Ovary (tissue), 9 donors: Measurements from ENCODE around the gene FCHSD1. TPM values are rescaled to one million over a fixed set of nuclear protein-coding genes. Genes with fewer than 3 reads are reported as not detected.

Experiments
- DNase-seq, 5 donors: peaks; one replicate each; pipeline ENCODE4 v3.0.0-alpha.2; 2019 to 2020
- H3K27ac ChIP-seq, 2 donors: fragments of 200-600 bp; one replicate each; pipeline versions ENCODE4 v1.5.1 to v1.8.0; 2019 to 2022
- H3K27me3 ChIP-seq: fragments of 200-600 bp; one replicate; pipeline ENCODE4 v1.8.0; 2022
- H3K36me3 ChIP-seq: fragments of 200-600 bp; sonication (generic); one replicate; pipeline ENCODE4 v1.5.1; 2019
- H3K4me1 ChIP-seq: one replicate; pipeline ENCODE4 v1.8.1; 2013; ENCODE audit warnings: mild to moderate bottlenecking, moderate library complexity; ENCODE audit not compliant: insufficient read depth
- H3K4me3 ChIP-seq: fragments of 200-600 bp; sonication (generic); one replicate; pipeline ENCODE4 v1.5.1; 2017
- H3K9me3 ChIP-seq, 2 donors: fragments of 200-600 bp in 1 of 2; sonication (generic) in 1 of 2; one replicate each; pipeline versions ENCODE4 v1.5.1 to v1.8.1; 2013 to 2019; ENCODE audit warnings: mild to moderate bottlenecking in 1 of 2, moderate library complexity in 1 of 2
- EP300 ChIP-seq: sonication (generic); formaldehyde crosslinking; IDR thresholded peaks from one replicate; pipeline ENCODE4 v1.6.1; 2017; ENCODE audit warnings: antibody characterized with exemption
- POLR2A ChIP-seq: fragments of 450-650 bp; IDR thresholded peaks from one replicate; pipeline ENCODE4 v1.6.1; 2017; ENCODE audit warnings: antibody characterized with exemption, mild to moderate bottlenecking, moderate library complexity
- WGBS, 3 donors: extraction: QIAGEN DNeasy Blood & Tissue Kit in 1 of 3; methylation state at CpG; one replicate each; pipeline versions ENCODE4 v1.1.5 to v1.1.7; 2013 to 2017; 5-methylcytosine and 5-hydroxymethylcytosine counted together
- intact Hi-C, 4 donors: fragments of 100-400 bp; cut with DNase I; formaldehyde crosslinking; loops; one replicate each; pipeline versions ENCODE4 v1.11.0 to v1.15.1; 2022 to 2023
- polyA plus RNA-seq, 2 donors: library from polyadenylated mRNA; stranded (reverse); fragments of 200-250 nt in 1 of 2; fragments of 350-450 nt in 1 of 2; fragmentation: Illumina TruSeq in 1 of 2; extraction: RNeasy Lipid Tissue Mini Kit (QIAGEN cat#74804) in 1 of 2; gene quantifications; one replicate each; pipeline ENCODE4 v1.2.3, GENCODE V29; 2013 to 2014
- total RNA-seq, 7 donors: library from RNA; depleted of rRNA in 2 of 7; stranded (reverse); fragments of >200 nt in 2 of 7; fragmentation: NEBNext Ultra II Directional in 3 of 7; extraction: Animal tissue kit (Norgen Biotek cat#: 25700) in 3 of 7; gene quantifications; one replicate each; pipeline versions ENCODE4 v1.1.0 to v1.2.4, GENCODE V29; 2016 to 2023
- TF ChIP-seq, protein P1 (sequence below), 3 donors: fragments of 450-650 bp in 2 of 3; fragments of 200-600 bp in 1 of 3; IDR thresholded peaks; one replicate each; pipeline versions ENCODE4 v1.5.1 to v1.8.0; 2016 to 2022; ENCODE audit warnings: antibody characterized with exemption in 3 of 3, mild to moderate bottlenecking in 1 of 3
- donor health status: DM: no; HTN: no; CAD: no; lungs with moderate emphysema.
- donor health status: DM: no; HTN: no; CAD: no.
- donor health status: Bipolar disorder and iron deficiency.
- donor health status: DM: yes; HTN: yes; CAD: no.
- donor health status: DM: no; HTN: no; CAD: no.
- donor health status: DM: yes; HTN: yes; CAD: no.

Gene FCHSD1
- total and polyA plus RNA-seq, 9 donors, result 10.4 to 35.2 (median 23.9) TPM

DNA sequence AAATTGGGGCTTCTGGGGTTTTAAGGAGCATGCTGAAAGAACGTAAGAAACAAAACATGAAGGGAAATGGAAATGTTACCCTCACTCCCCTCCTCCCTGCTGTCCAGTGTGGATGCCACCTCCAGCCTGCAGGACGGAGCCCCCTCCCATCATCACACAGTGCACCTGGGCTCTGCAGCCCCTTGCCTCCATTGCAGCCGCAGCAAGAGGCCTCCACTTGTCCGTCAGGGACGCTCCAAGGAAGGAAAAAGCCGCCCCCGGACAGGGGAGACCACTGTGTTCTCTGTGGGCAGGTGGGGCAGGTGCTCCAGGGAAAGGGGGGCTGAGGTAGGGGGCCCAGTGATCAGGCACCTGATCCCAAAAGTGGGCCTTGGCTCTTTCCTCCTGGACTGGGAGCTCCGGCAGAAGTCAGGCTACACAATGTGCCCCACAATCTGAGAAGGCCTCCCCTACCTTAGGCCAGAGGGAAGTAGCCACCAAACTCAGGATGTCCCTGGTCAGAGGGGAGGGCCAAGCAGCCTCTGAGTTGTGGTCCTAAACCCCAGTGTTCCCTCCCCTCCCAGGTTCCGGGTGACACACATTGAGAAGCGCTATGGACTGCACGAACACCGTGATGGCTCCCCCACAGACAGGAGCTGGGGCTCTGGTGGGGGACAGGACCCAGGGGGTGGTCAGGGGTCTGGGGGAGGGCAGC lies 11.7 kb downstream of the FCHSD1 start:
- H3K36me3 ChIP-seq, result no peaks in the 10 kb centered on the region
- 81 to 85% (median 81%) methylated on average over 12 of the region's 12 CpGs for WGBS, 3 donors
- H3K27ac ChIP-seq, result no peak overlapping the region
- no peaks in the 10 kb centered on the region for H3K27me3 ChIP-seq
- no peak for DNase-seq
- no peak overlapping the region for H3K4me3 ChIP-seq
- no peaks in the 10 kb centered on the region for H3K9me3 ChIP-seq
- intact Hi-C loops, result no loop called here
- H3K4me1 ChIP-seq, result peaks cover 13% of the 10 kb centered on the region
- TF ChIP-seq, protein P1, sequence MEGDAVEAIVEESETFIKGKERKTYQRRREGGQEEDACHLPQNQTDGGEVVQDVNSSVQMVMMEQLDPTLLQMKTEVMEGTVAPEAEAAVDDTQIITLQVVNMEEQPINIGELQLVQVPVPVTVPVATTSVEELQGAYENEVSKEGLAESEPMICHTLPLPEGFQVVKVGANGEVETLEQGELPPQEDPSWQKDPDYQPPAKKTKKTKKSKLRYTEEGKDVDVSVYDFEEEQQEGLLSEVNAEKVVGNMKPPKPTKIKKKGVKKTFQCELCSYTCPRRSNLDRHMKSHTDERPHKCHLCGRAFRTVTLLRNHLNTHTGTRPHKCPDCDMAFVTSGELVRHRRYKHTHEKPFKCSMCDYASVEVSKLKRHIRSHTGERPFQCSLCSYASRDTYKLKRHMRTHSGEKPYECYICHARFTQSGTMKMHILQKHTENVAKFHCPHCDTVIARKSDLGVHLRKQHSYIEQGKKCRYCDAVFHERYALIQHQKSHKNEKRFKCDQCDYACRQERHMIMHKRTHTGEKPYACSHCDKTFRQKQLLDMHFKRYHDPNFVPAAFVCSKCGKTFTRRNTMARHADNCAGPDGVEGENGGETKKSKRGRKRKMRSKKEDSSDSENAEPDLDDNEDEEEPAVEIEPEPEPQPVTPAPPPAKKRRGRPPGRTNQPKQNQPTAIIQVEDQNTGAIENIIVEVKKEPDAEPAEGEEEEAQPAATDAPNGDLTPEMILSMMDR (IDR thresholded peaks at IDR 0.05), result no peak
- TF ChIP-seq EP300, result no peak
- TF ChIP-seq POLR2A, result no peak

GRCh38 chr5:141638771-141639170 lies 12.4 kb downstream of the FCHSD1 start:
- no peak for TF ChIP-seq EP300
- TF ChIP-seq, protein P1 (IDR thresholded peaks at IDR 0.05), result no peak
- no peak for TF ChIP-seq POLR2A
- Histone ChIP-seq H3K27ac (no peak overlapping the region), H3K4me3 (no peak overlapping the region), H3K9me3 (no peaks in the 10 kb centered on the region), H3K27me3 (no peaks in the 10 kb centered on the region), H3K36me3 (no peaks in the 10 kb centered on the region), H3K4me1 (peaks cover 13% of the 10 kb centered on the region)
- no peak for DNase-seq
- intact Hi-C loops, result no loop called here
- WGBS, 3 donors, result 89 to 95% (median 91%) methylated on average over 2 of the region's 2 CpGs

GRCh38 chr5:141637767-141638419 lies 13.3 kb downstream of the FCHSD1 start:
- H3K4me3 ChIP-seq, result peak overlapping the region; percentile 94
- H3K27ac ChIP-seq, result no peak overlapping the region
- intact Hi-C loops, result no loop called here
- peaks cover 13% of the 10 kb centered on the region for H3K4me1 ChIP-seq
- H3K36me3 ChIP-seq, result no peaks in the 10 kb centered on the region
- peak; percentile 37 to 69 (median 63) for DNase-seq
- no peaks in the 10 kb centered on the region for H3K9me3 ChIP-seq
- no peaks in the 10 kb centered on the region for H3K27me3 ChIP-seq
- TF ChIP-seq EP300 (no peak), POLR2A (no peak)
- TF ChIP-seq, protein P1 (IDR thresholded peaks at IDR 0.05), result no peak
- WGBS, 3 donors, result 4 to 6% (median 4%) methylated on average over 37 to 40 of the region's 40 CpGs

DNA sequence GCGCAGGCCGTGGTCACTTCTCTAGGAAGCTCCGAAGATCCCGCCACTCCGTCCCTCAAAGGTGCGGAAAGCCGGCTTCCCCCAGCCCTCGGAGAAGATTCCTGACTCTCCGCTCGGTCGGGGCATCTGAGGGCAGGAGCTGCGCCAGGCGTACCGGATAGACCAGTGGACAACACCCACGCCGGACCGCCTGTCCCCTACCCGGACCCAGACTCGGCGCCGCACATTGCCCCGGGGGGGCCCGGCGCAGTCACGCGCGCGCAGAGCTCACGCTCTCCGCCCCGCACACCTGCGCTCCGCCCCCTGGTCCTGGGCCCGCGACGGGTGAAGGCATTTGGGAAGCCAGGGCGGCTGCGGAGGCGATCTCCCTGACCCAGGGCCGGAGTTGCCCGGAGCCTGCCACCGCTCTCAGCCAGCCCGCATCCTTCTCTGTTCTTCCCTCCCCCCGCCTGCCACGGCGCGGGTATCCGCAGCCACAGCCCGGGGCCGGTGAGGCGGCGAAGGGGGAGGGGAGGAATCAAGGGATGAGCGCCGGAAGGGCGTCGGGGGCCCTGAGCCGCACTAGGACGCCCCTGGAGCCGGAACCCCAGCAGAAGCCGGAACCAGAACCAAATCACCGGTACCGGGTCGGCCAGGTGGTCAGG lies 14.0 kb downstream of the FCHSD1 start:
- peak overlapping the region; percentile 94 for H3K4me3 ChIP-seq
- 0 to 1% (median 1%) methylated on average over 49 to 63 of the region's 63 CpGs for WGBS, 3 donors
- no peak for TF ChIP-seq EP300
- no peak for TF ChIP-seq POLR2A
- TF ChIP-seq, protein P1 (IDR thresholded peaks at IDR 0.05), result no peak
- no peak overlapping the region for H3K27ac ChIP-seq
- no peaks in the 10 kb centered on the region for H3K9me3 ChIP-seq
- H3K27me3 ChIP-seq, result no peaks in the 10 kb centered on the region
- H3K4me1 ChIP-seq, result peaks cover 13% of the 10 kb centered on the region
- DNase-seq, result peak in 1 of 5 donors; percentile 60
- H3K36me3 ChIP-seq, result no peaks in the 10 kb centered on the region
- intact Hi-C loops, result no loop called here
